ENCODE results near the gene MPDZ.
"Not testable (repeated sequence)": the region's sequence is repeated elsewhere in the genome, so short reads cannot be mapped to it uniquely, and the experiment has no call there.

MPDZ gene

GRCh38 chr9:13263511-13263910 is 16.0 kb downstream of the MPDZ start:
- FAIRE-seq, result no peak

- no peak for FAIRE-seq
Observed at GRCh38 chr9:13252852-13253251, 26.6 kb downstream of the MPDZ start.

- no peak for FAIRE-seq
Observed at GRCh38 chr9:13244181-13244580, 35.3 kb downstream of the MPDZ start.

GRCh38 chr9:13241283-13241682 is 38.2 kb downstream of the MPDZ start:
- no peak for FAIRE-seq

GRCh38 chr9:13239660-13240059 is 39.8 kb downstream of the MPDZ start:
- no peak for FAIRE-seq

- FAIRE-seq, result no peak
Observed at GRCh38 chr9:13239208-13239607, 40.3 kb downstream of the MPDZ start.

GRCh38 chr9:13234932-13235331 is 44.6 kb downstream of the MPDZ start:
- no peak for FAIRE-seq

- FAIRE-seq, result peak; percentile 67
Observed at GRCh38 chr9:13228431-13228830, 51.1 kb downstream of the MPDZ start.

GRCh38 chr9:13224366-13224765 is 55.1 kb downstream of the MPDZ start:
- FAIRE-seq, result no peak

GRCh38 chr9:13222733-13223132 is 56.8 kb downstream of the MPDZ start:
- not testable (repeated sequence) for FAIRE-seq

GRCh38 chr9:13221741-13222140 is 57.8 kb downstream of the MPDZ start:
- FAIRE-seq, result no peak

GRCh38 chr9:13220837-13221236 is 58.7 kb downstream of the MPDZ start:
- peak; percentile 27 for FAIRE-seq

GRCh38 chr9:13215791-13216554 is 63.5 kb downstream of the MPDZ start:
- FAIRE-seq, result no peak

- no peak for FAIRE-seq
Observed at GRCh38 chr9:13213998-13214397, 65.5 kb downstream of the MPDZ start.

GRCh38 chr9:13213337-13213736 is 66.2 kb downstream of the MPDZ start:
- peak; percentile 98 for FAIRE-seq

- no peak for FAIRE-seq
Observed at GRCh38 chr9:13210306-13210705, 69.2 kb downstream of the MPDZ start.

GRCh38 chr9:13209498-13209897 is 70.0 kb downstream of the MPDZ start:
- no peak for FAIRE-seq

- FAIRE-seq, result no peak
Observed at GRCh38 chr9:13205824-13206223, 73.7 kb downstream of the MPDZ start.

GRCh38 chr9:13190040-13190439 is 89.5 kb downstream of the MPDZ start:
- FAIRE-seq, result no peak

- FAIRE-seq, result no peak
Observed at GRCh38 chr9:13189362-13189761, 90.1 kb downstream of the MPDZ start.

GRCh38 chr9:13186774-13187173 is 92.7 kb downstream of the MPDZ start:
- no peak for FAIRE-seq

- FAIRE-seq, result no peak
Observed at GRCh38 chr9:13186091-13186490, 93.4 kb downstream of the MPDZ start.

GRCh38 chr9:13181652-13182051 is 97.8 kb downstream of the MPDZ start:
- FAIRE-seq, result no peak

GRCh38 chr9:13179257-13179656 is 100.2 kb downstream of the MPDZ start:
- FAIRE-seq, result no peak

GRCh38 chr9:13175732-13176131 is 103.8 kb downstream of the MPDZ start:
- FAIRE-seq, result no peak

All from A204.1 (cell line).